Amygdala (tissue), 56 donors: ENCODE measurements around the gene BID.
"Not testable (repeated sequence)": the region's sequence is repeated elsewhere in the genome, so short reads cannot be mapped to it uniquely, and the experiment has no call there.

Experiments used
- DNase-seq, 56 donors: peaks; one replicate each; lab custom pipeline; 2025; lab: John Stamatoyannopoulos, UW

The BID gene

DNA sequence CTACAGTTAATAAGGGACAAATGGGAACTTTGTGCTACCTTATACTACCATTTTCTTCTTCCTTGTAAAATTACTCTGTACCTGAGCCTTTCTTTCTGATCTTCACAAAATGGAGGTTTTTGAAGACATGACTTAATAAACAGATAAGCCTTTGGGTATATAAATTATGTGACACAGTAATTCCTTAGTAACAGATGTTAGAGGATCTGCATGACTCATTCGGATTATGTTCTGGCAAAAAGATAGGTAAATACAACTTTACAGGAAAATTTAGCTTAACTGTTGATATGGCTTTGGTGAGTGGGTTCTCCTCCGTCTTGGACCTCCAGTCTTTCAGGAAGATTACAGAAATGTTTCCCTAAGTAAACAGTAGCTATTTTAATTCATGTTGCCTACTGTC is 61.8 kb downstream of the BID start:
- no peak for DNase-seq

DNA sequence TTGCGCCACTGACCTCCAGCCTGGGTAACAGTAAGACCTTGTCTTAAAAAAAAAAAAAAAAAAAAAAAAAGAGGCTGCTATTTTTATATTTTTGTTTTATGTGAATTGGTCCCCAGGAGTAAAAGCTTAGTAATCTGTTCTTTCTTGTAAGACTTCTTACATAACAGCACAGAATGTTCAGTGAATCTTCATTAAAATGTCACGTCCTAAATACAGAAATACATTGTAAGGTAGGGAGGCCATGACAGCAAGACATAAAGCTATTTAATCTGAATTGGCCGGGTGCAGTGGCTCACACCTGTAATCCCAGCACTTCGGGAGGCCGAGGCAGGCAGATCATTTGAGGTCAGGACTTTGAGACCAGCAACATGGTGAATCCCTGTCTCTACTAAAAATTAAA is 64.2 kb downstream of the BID start:
- DNase-seq = no peak

DNA sequence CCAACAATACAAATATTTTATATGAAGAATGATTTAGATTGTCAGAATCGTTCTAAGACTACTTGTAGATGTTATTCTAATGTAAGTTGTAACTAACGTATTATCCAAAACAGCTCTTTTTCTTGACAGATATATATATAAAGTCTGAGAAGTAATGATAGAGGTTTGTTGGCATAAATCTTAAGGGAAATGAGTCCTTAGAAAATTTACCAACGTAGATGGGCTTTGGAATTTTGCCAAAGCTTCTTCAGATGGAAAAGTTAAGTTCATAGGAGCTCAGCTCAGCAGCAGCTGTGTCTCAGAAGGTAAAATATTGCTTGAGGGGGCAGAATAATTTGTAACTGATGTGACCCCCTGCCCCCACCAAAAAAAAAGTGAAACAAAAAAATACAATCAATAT is 66.7 kb downstream of the BID start:
- no peak for DNase-seq

DNA sequence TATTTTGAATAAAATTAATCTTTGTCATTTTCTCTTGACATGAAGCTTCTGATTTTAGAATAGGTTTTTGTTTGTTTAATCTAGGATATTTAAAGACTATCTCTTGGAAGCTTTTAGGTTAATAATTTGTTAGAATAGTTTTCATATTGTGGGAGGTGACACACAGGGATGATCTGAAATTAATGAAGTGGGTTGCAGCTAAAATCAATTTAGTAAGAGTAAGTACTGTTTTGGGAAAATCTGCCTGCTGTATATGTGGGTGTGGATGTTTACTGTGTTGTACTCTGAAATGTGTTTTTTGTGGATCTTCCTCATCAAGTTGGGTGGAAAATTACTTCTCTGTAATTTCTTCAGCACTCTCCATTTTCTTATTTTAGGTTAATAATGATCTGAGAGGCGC is 67.3 kb downstream of the BID start:
- no peak for DNase-seq

GRCh38 chr22:17705951-17706900 is 68.0 kb downstream of the BID start:
- DNase-seq = peak in 26 of 56 donors; percentile 5 to 64 (median 22)

DNA sequence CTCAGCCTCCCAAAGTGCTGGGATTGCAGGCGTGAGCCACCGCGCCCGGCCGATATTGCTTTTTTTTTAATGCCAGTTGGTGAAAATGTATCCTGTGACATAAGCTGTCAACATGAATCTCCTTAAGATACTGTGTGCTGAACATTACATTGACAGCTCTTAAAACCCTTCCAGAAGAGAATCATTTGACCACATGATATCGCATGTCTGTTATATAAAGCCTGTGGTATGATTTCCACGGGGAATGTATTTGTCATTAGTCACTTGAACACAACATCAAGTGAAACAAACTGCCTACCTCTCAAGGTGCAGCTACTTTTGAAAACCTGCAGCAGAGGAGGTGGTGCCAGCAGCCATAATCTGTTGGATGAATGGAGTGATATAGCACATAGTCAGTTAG is 68.7 kb downstream of the BID start:
- DNase-seq = no peak

DNA sequence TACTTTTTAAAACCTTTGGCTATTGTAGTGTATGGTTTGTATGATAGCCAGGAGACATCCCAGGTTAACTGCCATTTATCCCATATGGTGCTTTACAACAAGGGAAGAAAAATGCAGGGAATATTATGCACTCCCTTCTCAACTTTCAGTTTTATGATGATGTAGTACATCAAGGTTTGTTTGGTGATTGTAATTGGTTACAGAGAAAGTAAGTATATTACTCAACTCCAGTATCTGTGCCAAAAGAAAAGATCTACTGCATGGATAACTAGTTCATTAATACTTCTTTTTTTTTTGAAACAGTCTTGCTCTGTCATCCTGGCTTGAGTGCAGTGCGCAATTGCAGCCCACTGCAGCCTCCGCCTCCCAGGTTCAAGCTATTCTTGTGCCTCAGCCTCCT is 70.5 kb downstream of the BID start:
- no peak for DNase-seq

GRCh38 chr22:17700778-17701177 is 73.5 kb downstream of the BID start:
- DNase-seq = no peak

GRCh38 chr22:17699696-17700340 is 74.5 kb downstream of the BID start:
- DNase-seq = no peak

- DNase-seq = no peak
Measured at GRCh38 chr22:17698948-17699347, 75.3 kb downstream of the BID start.

- not testable (repeated sequence) for DNase-seq
Measured at GRCh38 chr22:17698276-17698675, 76.0 kb downstream of the BID start.

DNA sequence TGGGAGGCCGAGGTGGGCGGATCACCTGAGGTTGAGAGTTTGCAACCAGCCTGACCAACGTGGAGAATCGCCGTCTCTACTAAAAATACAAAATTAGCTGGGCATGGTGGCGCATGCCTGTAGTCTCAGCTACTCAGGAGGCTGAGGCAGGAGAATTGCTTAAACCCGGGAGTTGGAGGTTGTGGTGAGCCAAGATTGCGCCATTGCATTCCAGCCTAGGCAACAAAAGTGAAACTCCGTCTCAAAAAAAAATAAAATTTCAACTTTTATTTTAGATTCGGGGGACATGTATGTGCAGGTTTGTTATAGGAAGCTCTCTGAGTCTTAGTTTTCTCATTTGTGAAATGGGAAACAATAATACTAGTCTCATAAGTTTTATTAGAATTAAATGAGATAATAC is 77.1 kb downstream of the BID start:
- DNase-seq = not testable (repeated sequence)

- DNase-seq = no peak
Measured at GRCh38 chr22:17695986-17696385, 78.3 kb downstream of the BID start.

DNA sequence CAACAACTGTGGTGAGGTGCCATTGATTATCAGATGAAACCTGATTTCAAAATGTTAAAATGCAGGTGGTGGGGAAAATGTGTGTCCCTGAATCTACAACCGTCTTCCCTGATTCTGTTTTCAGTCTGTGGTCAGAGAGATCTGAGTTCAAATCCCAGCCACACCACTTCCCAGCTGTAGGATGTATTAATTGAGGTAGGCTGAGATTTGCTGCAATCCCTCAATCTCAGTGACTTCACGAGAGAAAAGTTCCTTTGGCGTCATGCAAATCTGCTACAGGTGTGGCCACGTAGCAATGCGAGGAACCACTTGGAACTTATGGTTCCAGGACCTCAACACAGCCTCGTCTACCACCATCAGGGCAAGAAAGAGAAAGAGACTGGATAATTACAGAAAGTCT is 79.5 kb downstream of the BID start:
- DNase-seq = no peak

DNA sequence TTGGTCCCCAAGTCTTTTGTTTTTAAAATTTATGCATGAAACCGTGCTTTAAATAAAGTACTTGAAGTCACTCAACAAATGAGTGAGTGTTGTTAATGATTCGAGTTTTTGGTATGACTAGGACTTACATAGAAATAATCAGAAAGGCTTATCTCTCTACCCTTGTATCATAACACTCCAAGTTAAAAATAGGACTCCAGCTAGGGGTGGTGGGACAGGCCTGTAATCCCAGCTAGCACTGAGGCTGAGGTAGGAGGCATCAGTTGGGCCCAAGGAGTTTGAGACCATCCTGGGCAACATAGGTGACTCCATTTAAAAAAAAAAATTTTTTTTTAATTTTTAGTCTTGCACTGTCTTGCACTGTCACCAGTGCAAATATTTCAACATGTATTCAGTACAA is 80.1 kb downstream of the BID start:
- DNase-seq = no peak

DNA sequence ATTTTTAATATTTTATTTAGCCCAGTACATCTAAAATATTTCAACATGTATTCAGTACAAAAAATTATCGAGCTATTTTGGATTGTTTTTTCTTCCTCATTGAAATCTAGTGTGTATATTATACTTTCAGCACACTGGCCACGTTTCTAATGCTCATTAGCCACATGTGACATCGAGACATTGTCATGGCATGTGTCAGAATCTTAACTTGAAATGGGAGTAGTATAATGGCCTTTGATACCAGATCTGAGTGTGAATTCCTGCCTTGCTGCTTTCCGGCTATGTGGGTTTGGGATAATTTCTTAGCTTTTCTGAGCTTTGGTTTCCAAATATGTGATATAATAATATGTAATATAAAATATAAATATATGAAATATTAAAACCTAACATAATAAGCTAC is 81.4 kb downstream of the BID start:
- DNase-seq = no peak

DNA sequence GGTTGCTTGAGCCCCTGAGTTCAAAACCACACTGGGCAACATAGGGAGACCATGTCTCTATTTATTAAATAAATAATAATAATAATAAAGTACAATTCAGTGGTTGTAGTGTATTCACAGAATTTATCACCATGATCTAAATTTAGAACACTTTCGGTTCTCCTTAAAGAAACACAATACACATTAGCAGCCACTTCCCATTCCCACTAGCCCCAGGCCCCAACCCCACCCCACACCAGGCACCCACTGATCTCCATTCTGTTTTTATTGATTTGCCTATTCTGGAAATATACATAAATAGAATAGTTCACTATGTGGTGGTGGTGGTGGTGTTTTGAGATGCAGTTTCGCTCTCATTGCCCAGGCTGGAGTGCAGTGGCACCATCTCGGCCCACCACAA is 90.0 kb downstream of the BID start:
- DNase-seq = no peak
